IMR-90 (cell line): ENCODE measurements around the gene ASB13. TPM values are rescaled to one million over a fixed set of nuclear protein-coding genes. Genes with fewer than 3 reads are reported as not detected.

Experiments used
- ATAC-seq: fragments of 200-7000 bp; cut with Tn5 transposase; 2 replicates; pipeline ENCODE4 v1.9.1; 2020; ENCODE audit warnings: low read depth, mild to moderate bottlenecking, moderate library complexity
- BruUV-seq: library from RNA; stranded (reverse); fragments of 400-500 nt; replicated peaks from 2 replicates; lab custom pipeline; 2021; lab: Mats Ljungman, UMichigan
- CTCF ChIA-PET: fragments of 300-600 bp; formaldehyde crosslinking; extraction: SDS; loops from one replicate; lab custom pipeline; 2021; ENCODE audit warnings: antibody characterized with exemption; lab: Yijun Ruan, JAX
- POLR2A ChIA-PET: fragments of 300-600 bp; sonication (Branson Sonifier 250); formaldehyde crosslinking; loops from one replicate; lab custom pipeline; 2022; ENCODE audit warnings: antibody characterized with exemption; ENCODE audit not compliant: unreplicated experiment; lab: Charles Lee
- DNase-seq: peaks from one replicate; pipeline ENCODE4 v3.0.0; 2013
- H2AFZ ChIP-seq: replicated peaks from 2 replicates; pipeline ENCODE3; 2013; ENCODE audit warnings: low read length, mild to moderate bottlenecking; ENCODE audit not compliant: poor library complexity
- H2AK5ac ChIP-seq: 2 replicates; pipeline ENCODE4 v1.6.1; 2013; ENCODE audit warnings: low read depth, low read length, inconsistent platforms
- H2AK9ac ChIP-seq: replicated peaks from 2 replicates; pipeline ENCODE3; 2013; ENCODE audit warnings: mild to moderate bottlenecking, low read depth, low read length, moderate library complexity; ENCODE audit not compliant: poor library complexity
- H2BK120ac ChIP-seq: 2 replicates; pipeline ENCODE4 v1.6.1; 2013; ENCODE audit warnings: low read depth, low read length, inconsistent platforms
- H2BK15ac ChIP-seq: 3 replicates; pipeline ENCODE4 v1.6.1; 2013; ENCODE audit warnings: low read depth, low read length, inconsistent platforms
- H2BK20ac ChIP-seq: 2 replicates; pipeline ENCODE4 v1.6.1; 2013; ENCODE audit warnings: low read depth, mild to moderate bottlenecking, inconsistent platforms, low read length, moderate library complexity
- H2BK5ac ChIP-seq: 2 replicates; pipeline ENCODE4 v1.6.1; 2013; ENCODE audit warnings: mild to moderate bottlenecking, low read depth, low read length, inconsistent platforms; ENCODE audit not compliant: poor library complexity, severe bottlenecking
- H3K14ac ChIP-seq: replicated peaks from 2 replicates; pipeline ENCODE4 v1.6.1; 2013; ENCODE audit warnings: low read depth, low read length, inconsistent platforms
- H3K18ac ChIP-seq: 2 replicates; pipeline ENCODE4 v1.6.1; 2013; ENCODE audit warnings: low read depth, low read length, control low read depth
- H3K23ac ChIP-seq: 2 replicates; pipeline ENCODE4 v1.6.1; 2013; ENCODE audit warnings: low read depth, low read length, inconsistent platforms
- H3K27ac ChIP-seq: 2 replicates; pipeline ENCODE4 v1.5.1; 2013; ENCODE audit warnings: mild to moderate bottlenecking, control low read depth, low read length; ENCODE audit not compliant: insufficient read depth
- H3K27me3 ChIP-seq: 2 replicates; pipeline ENCODE4 v1.6.1; 2013; ENCODE audit warnings: low read length; ENCODE audit not compliant: control insufficient read depth, insufficient read depth
- H3K36me3 ChIP-seq: 2 replicates; pipeline ENCODE4 v1.6.1; 2013; ENCODE audit warnings: low read length, mixed read lengths; ENCODE audit not compliant: control insufficient read depth, insufficient read depth
- H3K4ac ChIP-seq: 2 replicates; pipeline ENCODE4 v1.6.1; 2013; ENCODE audit warnings: low read depth, low read length, inconsistent platforms
- H3K4me1 ChIP-seq: 2 replicates; pipeline ENCODE4 v1.6.1; 2013; ENCODE audit warnings: low read length, mixed read lengths; ENCODE audit not compliant: control insufficient read depth, insufficient read depth
- H3K4me2 ChIP-seq: 2 replicates; pipeline ENCODE4 v1.6.1; 2013; ENCODE audit warnings: low read depth, mild to moderate bottlenecking, control low read depth, low read length, moderate library complexity
- H3K4me3 ChIP-seq: 2 replicates; pipeline ENCODE4 v1.5.1; 2013; ENCODE audit warnings: low read depth, mild to moderate bottlenecking, control low read depth, low read length, moderate library complexity; ENCODE audit not compliant: insufficient read depth
- H3K56ac ChIP-seq: 2 replicates; pipeline ENCODE4 v1.6.1; 2013; ENCODE audit warnings: low read length, inconsistent platforms; ENCODE audit not compliant: insufficient read depth; ENCODE audit errors: extremely low read depth
- H3K79me1 ChIP-seq, 2 experiments: 2 replicates each; pipeline ENCODE4 v1.6.1; 2013; ENCODE audit warnings: low read length in 2 of 2, inconsistent platforms in 1 of 2, low read depth in 1 of 2
- H3K9ac ChIP-seq: 2 replicates; pipeline ENCODE4 v1.6.1; 2013; ENCODE audit warnings: low read depth, low read length, control low read depth
- H3K9me1 ChIP-seq: 2 replicates; pipeline ENCODE4 v1.6.1; 2013; ENCODE audit warnings: low read length, inconsistent platforms; ENCODE audit not compliant: insufficient read depth
- H3K9me3 ChIP-seq: 2 replicates; pipeline ENCODE4 v1.6.1; 2013; ENCODE audit warnings: low read length; ENCODE audit not compliant: control insufficient read depth, insufficient read depth
- H4K20me1 ChIP-seq: 2 replicates; pipeline ENCODE4 v1.6.1; 2013; ENCODE audit warnings: low read length, inconsistent platforms; ENCODE audit not compliant: insufficient read depth
- H4K5ac ChIP-seq: 2 replicates; pipeline ENCODE4 v1.6.1; 2013; ENCODE audit warnings: mild to moderate bottlenecking, low read depth, low read length, control low read depth
- H4K8ac ChIP-seq, 2 experiments: 2 replicates each; pipeline ENCODE4 v1.6.1; 2013; ENCODE audit warnings: low read depth in 2 of 2, low read length in 2 of 2, control low read depth in 1 of 2, inconsistent platforms in 1 of 2
- H4K91ac ChIP-seq: 2 replicates; pipeline ENCODE4 v1.6.1; 2013; ENCODE audit warnings: low read depth, low read length, inconsistent platforms; ENCODE audit not compliant: insufficient read depth
- CEBPB ChIP-seq: IDR thresholded peaks from 2 replicates; pipeline ENCODE4 v1.6.1; 2012; ENCODE audit warnings: low read depth, low read length, improper control_type of control experiment
- MAZ ChIP-seq: IDR thresholded peaks from 2 replicates; pipeline ENCODE4 v1.6.1; 2012; ENCODE audit warnings: low read depth, mild to moderate bottlenecking, low read length, improper control_type of control experiment, moderate library complexity, borderline replicate concordance
- MXI1 ChIP-seq: IDR thresholded peaks from 2 replicates; pipeline ENCODE4 v1.6.1; 2012; ENCODE audit warnings: low read depth, mild to moderate bottlenecking, low read length, moderate library complexity, borderline replicate concordance
- NFE2L2 ChIP-seq: fragments of 150-350 bp; IDR thresholded peaks from 2 replicates; pipeline ENCODE4 v1.6.1; 2016; ENCODE audit warnings: low read depth, mild to moderate bottlenecking, low read length
- POLR2A ChIP-seq: IDR thresholded peaks from 2 replicates; pipeline ENCODE4 v1.6.1; 2012; ENCODE audit warnings: mild to moderate bottlenecking, low read depth, low read length
- SMC3 ChIP-seq: fragments of 150-350 bp; IDR thresholded peaks from 2 replicates; pipeline ENCODE4 v1.6.1; 2016; ENCODE audit warnings: low read depth, mild to moderate bottlenecking, antibody characterized with exemption, low read length, moderate library complexity
- WGBS, 2 experiments: methylation state at CpG; one replicate each; pipeline versions ENCODE4 v1.1.5 to v1.1.7; 2013; ENCODE audit warnings: missing lambda C conversion rate in 2 of 2; ENCODE audit not compliant: insufficient read length in 1 of 2; ENCODE audit errors: extremely low coverage in 2 of 2; 5-methylcytosine and 5-hydroxymethylcytosine counted together
- dilution Hi-C: fragments of 300-500 bp; cut with HindIII; formaldehyde crosslinking; loops from one replicate; pipeline ENCODE4 v1.14.3; 2018; ENCODE audit warnings: low sequenced_read_pairs; ENCODE audit not compliant: unreplicated experiment
- in situ Hi-C: fragments of 300-500 bp; cut with MboI; formaldehyde crosslinking; loops from 3 replicates; pipeline ENCODE4 v1.14.3; 2019; ENCODE audit warnings: low sequenced_read_pairs, inconsistent platforms, mixed read lengths
- intact Hi-C: fragments of 100-400 bp; cut with micrococcal nuclease; formaldehyde crosslinking; loops from 2 replicates; pipeline ENCODE4 v1.10.0; 2022
- polyA plus RNA-seq, 3 experiments: library from polyadenylated mRNA; depleted of rRNA; stranded (reverse); fragments of >200 nt; gene quantifications; 2 replicates each; pipeline ENCODE4 v1.2.3, GENCODE V29; 2012; ENCODE audit warnings: low replicate concordance in 1 of 3
- total RNA-seq: library from RNA; depleted of rRNA; stranded (reverse); fragments of >200 nt; gene quantifications from 2 replicates; pipeline ENCODE4 v1.2.3, GENCODE V29; 2012
- TF ChIP-seq, protein P1 (sequence below): conservative IDR thresholded peaks from 2 replicates; pipeline ENCODE4 v1.5.1; 2012; ENCODE audit warnings: mild to moderate bottlenecking, low read depth, low read length, improper control_type of control experiment

Gene ASB13
- total and polyA plus RNA-seq, 2 of the 4 experiments (the other 2 are of a cell fraction): 4.6 to 6.3 TPM

GRCh38 chr10:5640501-5640900 is 25.9 kb downstream of the ASB13 start:
- H3K56ac ChIP-seq: no peak overlapping the region
- H3K9ac ChIP-seq: no peak overlapping the region
- no peaks in the 10 kb centered on the region for H3K4me1 ChIP-seq
- TF ChIP-seq, protein P1, sequence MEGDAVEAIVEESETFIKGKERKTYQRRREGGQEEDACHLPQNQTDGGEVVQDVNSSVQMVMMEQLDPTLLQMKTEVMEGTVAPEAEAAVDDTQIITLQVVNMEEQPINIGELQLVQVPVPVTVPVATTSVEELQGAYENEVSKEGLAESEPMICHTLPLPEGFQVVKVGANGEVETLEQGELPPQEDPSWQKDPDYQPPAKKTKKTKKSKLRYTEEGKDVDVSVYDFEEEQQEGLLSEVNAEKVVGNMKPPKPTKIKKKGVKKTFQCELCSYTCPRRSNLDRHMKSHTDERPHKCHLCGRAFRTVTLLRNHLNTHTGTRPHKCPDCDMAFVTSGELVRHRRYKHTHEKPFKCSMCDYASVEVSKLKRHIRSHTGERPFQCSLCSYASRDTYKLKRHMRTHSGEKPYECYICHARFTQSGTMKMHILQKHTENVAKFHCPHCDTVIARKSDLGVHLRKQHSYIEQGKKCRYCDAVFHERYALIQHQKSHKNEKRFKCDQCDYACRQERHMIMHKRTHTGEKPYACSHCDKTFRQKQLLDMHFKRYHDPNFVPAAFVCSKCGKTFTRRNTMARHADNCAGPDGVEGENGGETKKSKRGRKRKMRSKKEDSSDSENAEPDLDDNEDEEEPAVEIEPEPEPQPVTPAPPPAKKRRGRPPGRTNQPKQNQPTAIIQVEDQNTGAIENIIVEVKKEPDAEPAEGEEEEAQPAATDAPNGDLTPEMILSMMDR: no peak
- no peak for TF ChIP-seq CEBPB
- no peak for TF ChIP-seq NFE2L2
- no peak for TF ChIP-seq MXI1
- TF ChIP-seq MAZ: no peak
- no peak for TF ChIP-seq SMC3
- no peak for TF ChIP-seq POLR2A
- BruUV-seq: no TSS peak
- H2AFZ ChIP-seq: no peak overlapping the region
- H2BK120ac ChIP-seq: no peak overlapping the region
- dilution Hi-C loops: no loop called here
- H4K5ac ChIP-seq: no peak overlapping the region
- no peak overlapping the region for H3K4me3 ChIP-seq
- no peak overlapping the region for H3K4ac ChIP-seq
- H3K9me3 ChIP-seq: no peaks in the 10 kb centered on the region
- peaks cover 25% of the 10 kb centered on the region for H3K36me3 ChIP-seq
- DNase-seq (no peak), ATAC-seq (no peak)
- H2BK20ac ChIP-seq: no peak overlapping the region
- no peak overlapping the region for H4K8ac ChIP-seq
- no peaks in the 10 kb centered on the region for H3K27me3 ChIP-seq
- H3K27ac ChIP-seq: no peak overlapping the region
- H2AK5ac ChIP-seq: no peak overlapping the region
- H3K9me1 ChIP-seq: no peaks in the 10 kb centered on the region
- in situ Hi-C loops: no loop called here
- no peak overlapping the region for H3K18ac ChIP-seq
- no peak overlapping the region for H3K23ac ChIP-seq
- no peak overlapping the region for H3K4me2 ChIP-seq
- no peaks in the 10 kb centered on the region for H4K20me1 ChIP-seq
- 97% methylated on average over 6 of the region's 13 CpGs; no CpG with 5 or more reads in 1 of the 2 experiments for WGBS, 2 experiments
- POLR2A ChIA-PET: no interaction called here
- no peak overlapping the region for H2BK15ac ChIP-seq
- H2AK9ac ChIP-seq: no peak overlapping the region
- intact Hi-C loops: no loop called here
- no peak overlapping the region for H3K14ac ChIP-seq
- no peak overlapping the region for H4K91ac ChIP-seq
- H3K79me1 ChIP-seq: no peaks in the 10 kb centered on the region
- H2BK5ac ChIP-seq: no peak overlapping the region
- CTCF ChIA-PET: no interaction called here
